Right cardiac atrium (tissue), 5 donors: ENCODE results near the gene NAT16. TPM values are rescaled to one million over a fixed set of nuclear protein-coding genes. Genes with fewer than 3 reads are reported as not detected.
"Not testable (repeated sequence)": the region's sequence is repeated elsewhere in the genome, so short reads cannot be mapped to it uniquely, and the experiment has no call there.

Experiments
- ATAC-seq, 2 donors: fragments of 200-7000 bp; cut with Tn5 transposase; one replicate each; pipeline versions ENCODE4 v1.8.0 to v1.9.1; 2020; ENCODE audit warnings: moderate library complexity in 2 of 2, mild to moderate bottlenecking in 1 of 2
- DNase-seq, 3 donors: peaks; one replicate each; pipeline ENCODE4 v3.0.0-alpha.2; 2020
- H3K27ac ChIP-seq: one replicate; pipeline ENCODE4 v1.5.1; 2013; ENCODE audit warnings: mild to moderate bottlenecking, low read length, control low read depth, moderate library complexity
- H3K27me3 ChIP-seq: one replicate; pipeline ENCODE4 v1.6.1; 2013; ENCODE audit not compliant: control insufficient read depth, insufficient read depth
- H3K4me1 ChIP-seq: one replicate; pipeline ENCODE4 v1.6.1; 2013; ENCODE audit warnings: low read length; ENCODE audit not compliant: control insufficient read depth, insufficient read depth
- H3K4me3 ChIP-seq: one replicate; pipeline ENCODE4 v1.5.1; 2013; ENCODE audit warnings: low read length, control low read depth
- H3K9me3 ChIP-seq: one replicate; pipeline ENCODE4 v1.6.1; 2013; ENCODE audit warnings: low read length; ENCODE audit not compliant: control insufficient read depth
- WGBS: extraction: QIAGEN DNeasy Blood & Tissue Kit; methylation state at CpG from one replicate; pipeline ENCODE4 v1.1.7; 2013; 5-methylcytosine and 5-hydroxymethylcytosine counted together
- intact Hi-C, 4 donors: fragments of 100-400 bp; cut with DNase I; formaldehyde crosslinking; loops; one replicate each; pipeline versions ENCODE4 v1.11.0 to v1.14.0; 2022 to 2023
- polyA plus RNA-seq: library from polyadenylated mRNA; stranded (reverse); fragments of 200-250 nt; gene quantifications from one replicate; pipeline ENCODE4 v1.2.3, GENCODE V29; 2013
- total RNA-seq, 4 donors: library from RNA; stranded (reverse); fragmentation: NEBNext Ultra II Directional; extraction: Animal tissue kit (Norgen Biotek cat#: 25700); gene quantifications; one replicate each; pipeline ENCODE4 v1.2.1, GENCODE V29; 2021
- donor health status: healthy with polysubstance abuse.
- donor health status: DM: no; HTN: yes; CAD: no.
- donor health status: DM: no; HTN: no; CAD: no.
- donor health status: DM: no; HTN: yes; CAD: no; lungs with severe emphysema.
- donor health status: DM: yes; HTN: yes; CAD: no.

The NAT16 gene
- total and polyA plus RNA-seq, 5 donors = not detected

DNA sequence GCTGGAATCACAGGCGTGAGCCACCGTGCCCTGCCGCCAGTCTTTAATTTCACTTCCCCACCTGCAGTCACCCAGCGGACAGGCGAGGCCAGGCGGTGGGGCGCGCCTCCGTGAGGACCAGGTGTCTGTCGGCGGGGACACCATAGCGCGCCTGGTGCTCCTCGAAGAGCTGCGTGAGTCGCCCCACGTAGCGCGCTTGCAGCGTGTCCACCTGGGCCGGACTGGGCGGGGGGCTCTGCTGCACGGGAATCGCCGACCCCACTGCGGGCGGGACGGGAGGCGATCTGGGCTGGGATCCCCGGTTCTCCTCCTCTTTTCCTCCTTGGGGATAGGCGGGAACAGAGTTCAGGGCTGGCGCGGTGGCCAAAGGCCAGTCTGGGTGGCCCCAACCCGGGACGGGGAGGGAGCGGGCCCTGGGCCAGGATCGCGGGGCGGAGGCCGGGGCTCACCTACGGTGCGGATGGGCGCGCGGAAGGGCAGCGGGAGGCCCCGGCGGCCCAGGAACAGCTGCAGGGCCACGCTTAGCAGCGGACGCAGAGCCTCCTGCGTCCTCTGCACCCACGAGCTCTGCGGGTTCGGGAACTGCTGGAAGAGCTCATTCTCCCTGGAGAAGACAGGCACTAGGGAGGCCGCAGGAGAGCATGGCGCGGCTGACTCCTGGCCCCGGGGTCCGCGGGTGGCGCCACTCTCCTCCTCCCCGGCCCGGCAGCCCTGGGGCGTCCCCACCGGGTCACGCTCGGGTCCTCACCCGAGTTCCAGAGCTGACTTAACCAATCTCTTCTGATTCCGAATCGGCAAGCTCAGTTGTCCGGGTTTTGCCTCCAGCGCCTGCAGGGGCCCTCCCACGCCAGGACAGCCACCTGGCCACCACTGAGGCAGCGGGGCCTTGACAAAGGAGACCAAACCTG, 21.9 kb upstream of the NAT16 start:
- Histone ChIP-seq H3K9me3 (no peaks in the 10 kb centered on the region), H3K4me3 (no peak overlapping the region), H3K27ac (no peak overlapping the region), H3K4me1 (no peaks in the 10 kb centered on the region), H3K27me3 (no peaks in the 10 kb centered on the region)
- peak in 1 of 3 donors; percentile 40 for DNase-seq
- peak; percentile 36 to 40 for ATAC-seq
- 7% methylated on average over 75 of the region's 75 CpGs for WGBS
- intact Hi-C loops = no loop called here

DNA sequence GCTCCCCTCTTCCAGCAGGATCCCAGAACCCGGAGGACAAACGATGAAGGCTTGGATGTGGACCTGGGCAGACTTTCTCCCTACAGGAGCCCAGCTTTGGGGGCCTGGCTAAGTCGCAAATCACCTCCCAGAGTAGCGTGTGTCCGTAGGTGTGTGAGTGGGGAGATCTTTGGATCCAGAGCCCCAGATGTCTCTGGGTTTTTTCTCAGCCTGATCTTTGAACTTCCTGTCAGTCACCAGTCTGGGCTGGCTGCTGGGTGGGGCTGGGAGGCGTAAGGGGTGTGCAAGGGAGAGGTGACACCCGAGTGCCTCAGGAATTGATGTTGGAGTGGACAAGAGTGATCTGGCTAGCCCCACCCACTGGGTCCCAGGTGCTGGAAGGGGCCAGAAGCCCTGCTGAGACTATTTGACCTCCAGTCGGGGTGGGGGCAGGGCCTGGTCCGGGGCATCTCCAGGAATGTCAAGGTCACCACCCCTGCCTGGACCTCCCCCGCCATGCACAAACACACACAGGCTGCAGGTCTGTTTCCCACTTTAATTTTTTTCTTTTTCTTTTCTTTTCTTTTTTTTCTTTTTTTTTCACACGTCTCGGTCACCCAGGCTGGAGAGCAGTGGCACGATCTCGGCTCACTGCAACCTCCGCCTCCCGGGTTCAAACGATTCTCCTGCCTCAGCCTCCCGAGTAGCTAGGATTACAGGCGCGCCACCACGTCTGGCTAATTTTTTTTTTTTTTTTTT, 20.9 kb upstream of the NAT16 start, which contains the start of gene MOGAT3:
TSS of gene MOGAT3 (minus strand) at position 175 of the 738 bp plus-strand sequence. CDS start 182 bp downstream, outside the sequence.
- WGBS = 33% methylated on average over 21 of the region's 21 CpGs
- intact Hi-C loops = no loop called here
- ATAC-seq (peak in 1 of 2 donors; percentile 29), DNase-seq (peak in 1 of 3 donors; percentile 40)
- H3K4me1 ChIP-seq = no peaks in the 10 kb centered on the region
- H3K4me3 ChIP-seq = no peak within 1 kb of the TSS
- H3K9me3 ChIP-seq = no peaks in the 10 kb centered on the region
- no peak within 1 kb of the TSS for H3K27ac ChIP-seq
- no peaks in the 10 kb centered on the region for H3K27me3 ChIP-seq

GRCh38 chr7:101200504-101200861, 20.4 kb upstream of the NAT16 start:
- no peak overlapping the region for H3K4me3 ChIP-seq
- peak in 1 of 3 donors; percentile 16 for DNase-seq
- no peaks in the 10 kb centered on the region for H3K4me1 ChIP-seq
- no peak for ATAC-seq
- H3K9me3 ChIP-seq = no peaks in the 10 kb centered on the region
- no peaks in the 10 kb centered on the region for H3K27me3 ChIP-seq
- intact Hi-C loops = no loop called here
- WGBS = 85% methylated on average over 2 of the region's 2 CpGs
- H3K27ac ChIP-seq = no peak overlapping the region

- H3K27me3 ChIP-seq, H3K27ac ChIP-seq, H3K9me3 ChIP-seq, DNase-seq, ATAC-seq, H3K4me3 ChIP-seq, H3K4me1 ChIP-seq, intact Hi-C loops: not testable (repeated sequence)
- 90% methylated on average over 10 of the region's 10 CpGs for WGBS
Observed at GRCh38 chr7:101199522-101199921, 19.4 kb upstream of the NAT16 start.

DNA sequence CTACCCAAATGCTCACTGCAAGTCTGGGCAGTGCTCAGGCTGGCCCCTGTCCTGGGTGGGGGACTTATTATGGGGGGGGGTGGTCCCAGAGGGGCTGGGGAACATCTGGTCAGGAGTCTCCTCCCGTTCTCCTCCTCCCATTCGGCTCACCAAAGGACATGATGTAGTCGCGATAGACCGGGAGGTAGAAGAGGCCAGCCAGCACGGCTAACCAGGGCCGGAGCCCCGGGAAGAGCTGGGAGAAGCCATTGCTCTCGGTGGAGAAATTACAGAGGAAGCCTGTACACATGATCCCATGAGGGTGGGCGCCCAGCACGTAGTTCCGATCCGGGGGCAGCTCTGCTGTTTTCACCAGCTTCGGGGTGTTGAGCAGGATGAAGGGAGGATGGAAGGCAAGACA, 18.4 kb upstream of the NAT16 start:
- no peak for ATAC-seq
- Histone ChIP-seq H3K4me1 (no peaks in the 10 kb centered on the region), H3K9me3 (no peaks in the 10 kb centered on the region), H3K27ac (no peak overlapping the region), H3K4me3 (no peak overlapping the region), H3K27me3 (no peaks in the 10 kb centered on the region)
- intact Hi-C loops = no loop called here
- WGBS = 61% methylated on average over 14 of the region's 14 CpGs
- no peak for DNase-seq

- intact Hi-C loops = no loop called here
- Histone ChIP-seq H3K27ac (no peak overlapping the region), H3K4me3 (no peak overlapping the region), H3K4me1 (no peaks in the 10 kb centered on the region), H3K9me3 (no peaks in the 10 kb centered on the region), H3K27me3 (no peaks in the 10 kb centered on the region)
- no peak for DNase-seq
- 67% methylated on average over 21 of the region's 21 CpGs for WGBS
- ATAC-seq = no peak
Observed at GRCh38 chr7:101197991-101198390, 17.9 kb upstream of the NAT16 start.

- Histone ChIP-seq H3K4me1 (no peaks in the 10 kb centered on the region), H3K4me3 (no peak overlapping the region), H3K9me3 (no peaks in the 10 kb centered on the region), H3K27ac (no peak overlapping the region), H3K27me3 (no peaks in the 10 kb centered on the region)
- ATAC-seq (no peak), DNase-seq (no peak)
- 84% methylated on average over 17 of the region's 17 CpGs for WGBS
- intact Hi-C loops = no loop called here
Observed at GRCh38 chr7:101195884-101196283, 15.8 kb upstream of the NAT16 start.

- Histone ChIP-seq H3K27ac (no peak overlapping the region), H3K4me3 (no peak overlapping the region), H3K27me3 (no peaks in the 10 kb centered on the region), H3K4me1 (no peaks in the 10 kb centered on the region), H3K9me3 (no peaks in the 10 kb centered on the region)
- intact Hi-C loops = loop anchor here in 1 of 4 donors (5.0 kb wide), 1 partner anchor 42 kb away; no protein-coding TSS in a partner anchor
- ATAC-seq (no peak), DNase-seq (no peak)
- WGBS = 80% methylated on average over 8 of the region's 8 CpGs
Observed at GRCh38 chr7:101189109-101189508, 9.0 kb upstream of the NAT16 start.

- Histone ChIP-seq H3K27me3 (no peaks in the 10 kb centered on the region), H3K4me1 (no peaks in the 10 kb centered on the region), H3K4me3 (no peak overlapping the region), H3K9me3 (no peaks in the 10 kb centered on the region), H3K27ac (no peak overlapping the region)
- DNase-seq (no peak), ATAC-seq (no peak)
- intact Hi-C loops = loop anchor here in 1 of 4 donors (5.0 kb wide), 1 partner anchor 40 kb away; no protein-coding TSS in a partner anchor
- 81% methylated on average over 4 of the region's 4 CpGs for WGBS
Observed at GRCh38 chr7:101186844-101187428, 6.8 kb upstream of the NAT16 start.

GRCh38 chr7:101186194-101186593, 6.1 kb upstream of the NAT16 start:
- ATAC-seq (no peak), DNase-seq (no peak)
- Histone ChIP-seq H3K9me3 (no peaks in the 10 kb centered on the region), H3K4me1 (no peaks in the 10 kb centered on the region), H3K27me3 (no peaks in the 10 kb centered on the region), H3K4me3 (no peak overlapping the region), H3K27ac (no peak overlapping the region)
- WGBS = 58% methylated on average over 6 of the region's 6 CpGs
- intact Hi-C loops = loop anchor here in 1 of 4 donors (5.0 kb wide), 1 partner anchor 39 kb away; no protein-coding TSS in a partner anchor
